OCI-LY3 (cell line): ENCODE results near the gene PCDH8.

Source experiments
- H2AFZ ChIP-seq: fragments of 200-600, 300-600 bp; shearing (Covaris generic); 2 replicates; pipeline ENCODE4 v1.6.0; 2014; ENCODE audit warnings: antibody characterized with exemption, low read depth, low read length
- H3K27ac ChIP-seq: fragments of 200-600, 300-600 bp; sonication (generic); 2 replicates; pipeline ENCODE4 v1.5.1; 2014; ENCODE audit warnings: mild to moderate bottlenecking, low read length, moderate library complexity, mixed read lengths
- H3K27me3 ChIP-seq: fragments of 200-600, 300-600 bp; sonication (generic); 2 replicates; pipeline ENCODE4 v1.6.1; 2014; ENCODE audit warnings: low read depth, low read length, mixed read lengths
- H3K36me3 ChIP-seq: fragments of 200-600, 300-600 bp; sonication (generic); replicated peaks from 2 replicates; pipeline ENCODE3; 2014; ENCODE audit warnings: low read depth, low read length, mixed read lengths
- H3K4me1 ChIP-seq: fragments of 300-600, 200-600 bp; sonication (generic); 2 replicates; pipeline ENCODE4 v1.6.1; 2014; ENCODE audit warnings: low read length, mixed read lengths
- H3K4me2 ChIP-seq: fragments of 200-600, 300-600 bp; sonication (generic); 2 replicates; pipeline ENCODE4 v1.6.1; 2014; ENCODE audit warnings: low read length, mixed read lengths
- H3K4me3 ChIP-seq: fragments of 300-600, 200-600 bp; sonication (generic); 2 replicates; pipeline ENCODE4 v1.5.1; 2014; ENCODE audit warnings: antibody characterized with exemption, mild to moderate bottlenecking, low read length, moderate library complexity
- H3K79me2 ChIP-seq: fragments of 300-600, 200-600 bp; shearing (Covaris generic); 2 replicates; pipeline ENCODE4 v1.6.1; 2014; ENCODE audit warnings: mild to moderate bottlenecking, low read length, mixed read lengths
- H3K9ac ChIP-seq: fragments of 300-600, 200-600 bp; shearing (Covaris generic); 2 replicates; pipeline ENCODE4 v1.6.0; 2014; ENCODE audit warnings: mild to moderate bottlenecking, low read length, moderate library complexity
- H3K9me3 ChIP-seq: fragments of 200-600, 300-600 bp; shearing (Covaris generic); 2 replicates; pipeline ENCODE4 v1.6.1; 2014; ENCODE audit warnings: low read length, mixed read lengths; ENCODE audit not compliant: insufficient read depth
- H4K20me1 ChIP-seq: fragments of 200-600, 300-600 bp; sonication (generic); 2 replicates; pipeline ENCODE4 v1.6.1; 2016; ENCODE audit warnings: low read length, mixed read lengths; ENCODE audit not compliant: insufficient read depth
- CTCF ChIP-seq: fragments of 200-600, 300-600 bp; sonication (generic); IDR thresholded peaks from 2 replicates; pipeline ENCODE4 v1.5.1; 2014; ENCODE audit warnings: antibody characterized with exemption, low read length, low read depth
- EZH2phosphoT487 ChIP-seq: fragments of 200-600 bp; shearing (Covaris generic); IDR thresholded peaks from 2 replicates; pipeline ENCODE4 v1.6.1; 2018; ENCODE audit warnings: antibody characterized with exemption, mixed run types, low read depth

PCDH8 gene

GRCh38 chr13:52884429-52885010 is 36.1 kb upstream of the PCDH8 start:
- no peaks in the 10 kb centered on the region for H3K4me1 ChIP-seq

DNA sequence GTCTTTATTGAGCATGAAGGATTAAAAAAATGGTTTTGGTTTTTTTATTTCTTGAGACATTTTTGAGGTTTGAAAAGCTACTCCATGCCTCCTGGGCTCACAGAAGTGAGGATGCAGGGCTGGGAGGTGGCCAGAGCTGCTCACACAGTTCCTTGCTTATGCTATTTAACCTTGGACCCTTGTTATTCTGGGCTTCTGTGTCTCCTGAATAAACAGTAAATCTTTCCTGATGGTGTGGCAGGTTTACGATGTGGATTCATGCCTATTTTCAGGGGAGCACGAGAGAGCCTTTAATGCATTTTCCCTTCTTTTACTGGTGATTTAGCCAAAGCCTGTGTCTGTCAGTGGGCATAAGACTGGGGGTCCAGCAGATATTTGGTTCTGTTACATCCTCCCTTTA is 34.3 kb upstream of the PCDH8 start:
- no peak for TF ChIP-seq CTCF
- TF ChIP-seq EZH2phosphoT487, result no peak
- H2AFZ ChIP-seq, result no peak overlapping the region
- no peak overlapping the region for H3K4me2 ChIP-seq
- H3K4me3 ChIP-seq, result no peak overlapping the region
- H3K27me3 ChIP-seq, result peaks cover 12% of the 10 kb centered on the region; the same call in 1 of the 2 replicates
- no peaks in the 10 kb centered on the region for H3K36me3 ChIP-seq
- H3K27ac ChIP-seq, result no peak overlapping the region
- H3K9me3 ChIP-seq, result no peaks in the 10 kb centered on the region
- H4K20me1 ChIP-seq, result no peaks in the 10 kb centered on the region
- H3K4me1 ChIP-seq, result no peaks in the 10 kb centered on the region
- no peaks in the 10 kb centered on the region for H3K79me2 ChIP-seq
- H3K9ac ChIP-seq, result no peak overlapping the region

More at GRCh38 chr13:52884429-52885010, 36.1 kb upstream of the PCDH8 start:
- no peaks in the 10 kb centered on the region for H3K79me2 ChIP-seq
- no peaks in the 10 kb centered on the region for H4K20me1 ChIP-seq
- H3K4me2 ChIP-seq, result no peak overlapping the region
- TF ChIP-seq CTCF (no peak), EZH2phosphoT487 (no peak)
- H3K36me3 ChIP-seq, result no peaks in the 10 kb centered on the region
- no peaks in the 10 kb centered on the region for H3K9me3 ChIP-seq
- no peak overlapping the region for H3K9ac ChIP-seq
- no peak overlapping the region for H3K4me3 ChIP-seq
- no peak overlapping the region for H2AFZ ChIP-seq
- H3K27me3 ChIP-seq, result peaks cover 12% of the 10 kb centered on the region; the same call in 1 of the 2 replicates
- no peak overlapping the region for H3K27ac ChIP-seq

DNA sequence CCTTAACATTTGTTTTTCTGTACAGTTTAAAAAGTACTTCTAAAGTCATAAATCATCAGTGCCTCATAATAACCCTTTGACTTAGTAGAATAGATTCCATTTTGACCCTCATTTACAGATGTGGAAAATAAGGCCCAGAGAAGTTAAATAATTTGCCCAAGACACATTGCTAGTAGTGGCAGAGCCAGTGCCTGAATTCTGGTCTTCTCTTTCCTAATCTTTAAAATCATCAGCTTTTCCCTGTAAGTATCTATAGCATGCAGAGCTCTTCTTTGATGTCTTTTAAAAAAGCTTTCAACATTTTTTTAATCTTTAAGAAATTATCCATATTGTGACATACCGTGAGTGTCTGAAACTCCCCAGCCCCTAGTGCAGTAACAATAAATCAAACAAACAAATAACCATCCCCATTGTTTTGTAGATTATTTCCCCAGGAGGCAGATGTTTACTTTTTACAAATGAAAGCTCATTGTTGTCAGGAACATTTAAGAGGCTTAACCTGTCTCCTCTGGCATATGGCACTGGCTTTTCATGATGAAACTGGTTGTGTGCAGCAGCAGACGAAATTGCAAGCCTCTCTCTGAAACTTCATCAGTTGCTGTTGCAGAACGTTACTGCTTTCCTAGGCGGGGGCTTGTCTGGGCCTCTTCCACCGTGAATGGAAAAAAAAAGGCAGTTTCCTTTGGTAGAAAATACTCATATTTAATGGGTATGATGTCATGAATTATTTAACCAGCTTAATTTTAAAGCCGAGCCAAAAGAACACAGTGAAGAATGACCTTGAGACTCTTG is 31.7 kb upstream of the PCDH8 start:
- no peaks in the 10 kb centered on the region for H4K20me1 ChIP-seq
- no peak overlapping the region for H3K4me2 ChIP-seq
- H3K9ac ChIP-seq, result no peak overlapping the region
- no peak overlapping the region for H3K27ac ChIP-seq
- H3K27me3 ChIP-seq, result peaks cover 12% of the 10 kb centered on the region; the same call in 1 of the 2 replicates
- no peak overlapping the region for H2AFZ ChIP-seq
- no peak overlapping the region for H3K4me3 ChIP-seq
- no peaks in the 10 kb centered on the region for H3K79me2 ChIP-seq
- no peaks in the 10 kb centered on the region for H3K4me1 ChIP-seq
- TF ChIP-seq EZH2phosphoT487 (no peak), CTCF (no peak)
- H3K9me3 ChIP-seq, result peaks cover 8% of the 10 kb centered on the region; the same call in 1 of the 2 replicates
- no peaks in the 10 kb centered on the region for H3K36me3 ChIP-seq

- H3K9me3 ChIP-seq, result peaks cover 16% of the 10 kb centered on the region
- H3K27ac ChIP-seq, result no peak overlapping the region
- H3K27me3 ChIP-seq, result peaks cover 12% of the 10 kb centered on the region; the same call in 1 of the 2 replicates
- no peak overlapping the region for H2AFZ ChIP-seq
- no peak overlapping the region for H3K9ac ChIP-seq
- H4K20me1 ChIP-seq, result no peaks in the 10 kb centered on the region
- H3K36me3 ChIP-seq, result no peaks in the 10 kb centered on the region
- H3K4me1 ChIP-seq, result no peaks in the 10 kb centered on the region
- H3K4me2 ChIP-seq, result no peak overlapping the region
- H3K4me3 ChIP-seq, result no peak overlapping the region
- H3K79me2 ChIP-seq, result no peaks in the 10 kb centered on the region
- TF ChIP-seq CTCF (no peak), EZH2phosphoT487 (no peak)
These were observed 30.4 kb upstream of the PCDH8 start for GRCh38 chr13:52878831-52879230.
